Posterior vena cava (tissue), 2 donors: ENCODE data around the gene CDK5. TPM values are rescaled to one million over a fixed set of nuclear protein-coding genes. Genes with fewer than 3 reads are reported as not detected.

Experiments used
- DNase-seq: peaks from one replicate; pipeline ENCODE4 v3.0.0-alpha.2; 2020; ENCODE audit warnings: low spot score
- intact Hi-C, 2 donors: fragments of 100-400 bp; cut with DNase I; formaldehyde crosslinking; loops; one replicate each; pipeline versions ENCODE4 v1.14.1 to v1.14.2; 2022 to 2023
- total RNA-seq, 2 donors: library from RNA; stranded (reverse); fragmentation: NEBNext Ultra II Directional; extraction: Animal tissue kit (Norgen Biotek cat#: 25700); gene quantifications; one replicate each; pipeline ENCODE4 v1.2.1, GENCODE V29; 2021
- donor health status: DM: yes; HTN: yes; CAD: no.
- donor health status: DM: yes; HTN: yes; CAD: no.

CDK5 gene
- total RNA-seq, 2 donors from 2014 or later = 5.2 to 7.3 TPM

DNA sequence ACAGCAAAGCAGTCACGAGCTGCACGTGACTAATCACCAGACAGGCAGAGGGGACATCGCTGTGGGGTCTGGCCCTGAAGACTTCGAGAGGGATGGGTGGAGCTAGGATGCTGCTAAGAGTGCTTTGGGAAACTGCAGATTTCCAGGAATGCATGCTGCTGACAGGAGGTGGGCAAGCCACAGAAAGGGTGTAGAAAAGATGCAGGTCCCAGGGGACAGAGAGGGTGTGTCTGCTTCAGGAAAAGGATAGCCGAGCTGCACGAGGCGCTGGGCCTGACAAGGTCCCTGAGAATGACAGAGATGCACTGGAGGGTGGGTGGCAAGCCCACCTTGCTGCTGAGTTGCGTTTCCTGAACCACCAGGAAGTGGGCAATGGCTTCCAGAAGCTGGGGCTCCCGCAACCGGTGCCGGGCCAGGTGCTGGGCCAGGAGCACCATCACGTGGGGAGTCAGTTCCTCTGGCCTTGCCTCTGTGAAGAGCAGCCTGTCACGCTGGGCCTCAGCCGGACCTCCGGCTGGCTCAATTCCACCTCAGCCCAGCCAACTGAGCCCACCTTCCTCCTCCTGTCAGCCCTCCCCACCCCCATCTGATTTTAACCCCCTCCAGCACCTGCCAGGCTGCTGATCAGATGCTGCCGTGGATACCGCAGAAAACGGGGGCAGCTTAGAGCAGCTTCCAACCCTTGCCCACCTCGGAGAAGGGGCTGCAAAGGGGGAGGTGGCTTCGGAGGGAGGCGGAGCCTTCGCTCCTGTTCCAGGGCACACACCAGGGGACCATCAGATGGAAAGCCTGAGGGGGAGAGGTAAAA, 20.7 kb upstream of the CDK5 start:
- DNase-seq = no peak
- intact Hi-C loops = no loop called here

DNA sequence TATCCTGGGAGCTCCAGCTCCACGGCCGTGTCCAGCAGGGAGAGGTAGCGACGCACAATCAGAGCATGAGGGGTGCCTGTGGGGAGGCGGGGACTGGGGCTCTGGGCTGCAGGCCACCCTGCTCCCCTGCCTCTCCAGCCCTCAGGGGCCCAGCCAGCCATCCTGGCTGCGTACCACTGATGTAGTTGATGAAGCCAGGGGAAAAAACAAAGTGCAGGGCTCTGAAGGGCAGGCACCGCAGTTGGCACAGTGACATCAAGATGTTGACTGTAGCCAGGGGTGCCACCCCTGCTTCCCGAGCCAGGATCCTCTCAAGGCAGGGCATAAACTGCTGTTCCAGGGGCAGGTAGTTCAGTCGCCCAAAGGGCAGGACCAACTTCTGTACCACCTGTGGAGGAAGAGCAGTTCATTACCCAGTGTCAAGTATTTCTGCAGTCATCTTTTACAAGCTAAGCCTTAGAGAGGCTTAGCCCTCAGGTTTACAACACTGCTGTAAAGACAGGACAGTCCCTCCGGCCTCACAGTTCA, 20.1 kb upstream of the CDK5 start:
- no peak for DNase-seq

DNA sequence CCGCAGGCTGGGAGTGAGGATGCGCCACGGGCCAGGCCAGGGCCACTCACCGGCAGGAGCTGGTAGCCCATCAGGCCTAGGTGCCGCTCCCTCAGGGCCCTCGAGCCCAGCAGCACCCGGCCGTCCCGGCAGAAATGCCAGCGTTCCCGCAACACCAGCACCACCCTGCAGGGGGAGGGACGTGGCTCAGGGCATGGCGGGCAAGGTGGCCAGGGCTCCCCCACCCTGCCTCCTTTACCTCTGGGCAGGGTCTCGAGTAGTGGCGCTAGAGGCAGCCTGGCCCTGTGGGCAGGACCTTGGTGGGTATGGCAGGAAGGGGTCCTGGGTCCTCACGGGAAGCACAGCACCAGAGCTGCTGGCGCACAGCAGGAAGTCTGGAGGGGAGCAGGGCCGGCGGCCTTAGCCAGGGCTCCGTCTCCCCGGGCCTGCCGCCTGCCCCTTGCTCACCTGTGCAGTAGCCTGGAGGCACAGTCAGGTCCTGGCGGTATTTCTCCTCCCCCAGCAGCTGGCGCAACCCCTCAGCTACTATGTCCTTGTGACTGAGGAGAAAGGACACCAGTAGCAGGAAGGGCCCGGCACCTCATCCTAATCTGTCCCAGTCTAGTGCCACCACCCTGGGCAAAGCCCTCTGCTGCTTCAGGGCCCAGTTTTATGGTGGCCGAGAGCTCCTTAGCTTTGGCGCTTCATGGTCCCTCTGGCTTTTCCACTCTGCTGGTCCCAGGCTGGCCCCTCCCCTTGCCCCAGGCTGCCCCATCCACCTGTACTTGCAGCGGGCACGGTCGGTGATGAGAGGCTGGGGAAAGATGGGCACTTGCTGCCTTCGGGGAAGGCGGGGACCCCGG, 19.4 kb upstream of the CDK5 start:
- no peak for DNase-seq
- intact Hi-C loops = no loop called here

More for the DNA sequence above, 20.1 kb upstream of the CDK5 start:
- intact Hi-C loops = no loop called here

DNA sequence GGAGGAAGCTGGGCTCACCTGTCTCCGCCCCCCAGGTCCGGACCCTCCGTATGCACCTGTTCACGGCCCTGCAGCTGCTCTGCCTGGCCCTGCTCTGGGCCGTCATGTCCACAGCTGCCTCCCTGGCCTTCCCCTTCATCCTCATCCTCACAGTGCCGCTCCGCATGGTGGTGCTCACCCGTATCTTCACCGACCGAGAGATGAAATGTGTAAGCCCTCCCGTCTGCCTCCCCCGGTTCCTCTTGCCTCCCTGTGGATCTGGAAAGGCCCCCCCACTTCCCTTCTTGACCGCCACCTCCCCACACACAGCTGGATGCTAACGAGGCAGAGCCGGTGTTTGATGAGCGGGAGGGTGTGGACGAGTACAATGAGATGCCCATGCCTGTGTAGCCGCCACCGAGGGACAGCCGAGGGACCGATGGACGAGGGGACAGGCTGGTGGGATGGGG, 18.3 kb upstream of the CDK5 start:
- no peak for DNase-seq

DNA sequence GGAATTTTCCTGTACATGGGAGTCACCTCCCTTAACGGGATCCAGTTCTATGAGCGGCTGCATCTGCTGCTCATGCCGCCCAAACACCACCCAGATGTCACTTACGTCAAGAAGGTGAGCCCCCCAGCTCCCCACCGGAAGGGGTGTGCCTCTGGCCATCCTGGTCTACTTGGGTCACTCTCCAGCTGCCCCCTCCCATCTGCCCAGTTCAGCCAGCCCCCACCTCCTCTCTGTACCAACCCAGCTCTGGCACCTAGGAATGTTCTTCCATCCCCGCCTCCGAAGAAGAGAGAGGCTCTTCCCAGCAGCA, 17.9 kb upstream of the CDK5 start:
- intact Hi-C loops = no loop called here

More for the DNA sequence above, 18.3 kb upstream of the CDK5 start:
- intact Hi-C loops = no loop called here

DNA sequence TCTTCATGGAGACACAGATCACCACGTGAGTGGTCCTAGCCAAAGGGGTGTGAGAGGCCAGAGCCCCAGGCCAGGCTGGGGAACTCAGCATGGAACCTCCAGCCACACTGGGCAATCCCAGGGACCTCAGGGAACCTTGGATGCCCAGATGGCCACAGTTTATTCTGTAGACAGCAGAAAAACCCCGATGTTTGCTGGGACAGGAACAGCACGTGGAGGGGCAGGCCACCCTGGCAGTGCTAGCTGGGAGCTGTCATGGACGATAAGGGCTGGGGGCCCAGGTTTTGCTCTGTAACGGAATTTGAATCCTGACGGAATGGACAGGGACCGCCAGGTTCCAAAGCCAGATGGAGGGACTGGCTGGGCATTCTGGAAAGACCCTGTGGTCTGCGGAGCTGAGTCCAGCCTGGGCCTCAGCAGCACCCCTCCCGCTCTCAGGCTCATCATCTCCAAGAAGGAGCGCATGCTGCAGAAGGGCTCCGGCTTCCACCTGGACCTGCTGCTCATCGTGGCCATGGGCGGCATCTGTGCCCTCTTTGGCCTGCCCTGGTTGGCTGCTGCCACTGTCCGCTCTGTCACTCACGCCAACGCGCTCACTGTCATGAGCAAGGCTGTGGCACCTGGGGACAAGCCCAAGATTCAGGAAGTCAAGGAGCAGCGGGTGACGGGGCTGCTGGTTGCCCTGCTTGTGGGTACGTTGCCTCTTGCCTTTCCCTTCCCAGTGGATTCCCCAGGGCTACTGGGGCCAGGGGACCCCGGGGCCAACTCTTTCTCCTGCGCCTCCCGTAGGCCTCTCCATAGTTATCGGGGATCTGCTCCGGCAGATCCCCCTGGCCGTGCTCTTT, 17.3 kb upstream of the CDK5 start:
- intact Hi-C loops = no loop called here
- no peak for DNase-seq

More for the DNA sequence above, 17.9 kb upstream of the CDK5 start:
- DNase-seq = no peak

DNA sequence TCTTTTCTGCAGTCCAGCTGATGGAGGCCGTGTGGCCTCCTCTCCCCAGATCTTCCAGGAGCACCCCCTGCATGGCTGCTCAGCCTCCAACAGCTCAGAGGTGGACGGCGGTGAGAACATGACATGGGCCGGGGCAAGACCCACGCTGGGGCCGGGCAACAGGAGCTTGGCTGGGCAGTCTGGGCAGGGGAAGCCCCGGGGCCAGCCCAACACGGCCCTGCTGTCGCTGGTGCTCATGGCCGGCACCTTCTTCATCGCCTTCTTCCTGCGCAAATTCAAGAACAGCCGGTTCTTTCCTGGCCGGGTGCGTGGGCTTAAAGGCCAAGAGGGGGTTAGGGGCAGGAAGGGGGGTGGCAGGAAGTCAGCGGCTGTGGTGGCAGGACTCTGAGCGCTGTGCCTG, 16.3 kb upstream of the CDK5 start:
- intact Hi-C loops = no loop called here
- DNase-seq = no peak

DNA sequence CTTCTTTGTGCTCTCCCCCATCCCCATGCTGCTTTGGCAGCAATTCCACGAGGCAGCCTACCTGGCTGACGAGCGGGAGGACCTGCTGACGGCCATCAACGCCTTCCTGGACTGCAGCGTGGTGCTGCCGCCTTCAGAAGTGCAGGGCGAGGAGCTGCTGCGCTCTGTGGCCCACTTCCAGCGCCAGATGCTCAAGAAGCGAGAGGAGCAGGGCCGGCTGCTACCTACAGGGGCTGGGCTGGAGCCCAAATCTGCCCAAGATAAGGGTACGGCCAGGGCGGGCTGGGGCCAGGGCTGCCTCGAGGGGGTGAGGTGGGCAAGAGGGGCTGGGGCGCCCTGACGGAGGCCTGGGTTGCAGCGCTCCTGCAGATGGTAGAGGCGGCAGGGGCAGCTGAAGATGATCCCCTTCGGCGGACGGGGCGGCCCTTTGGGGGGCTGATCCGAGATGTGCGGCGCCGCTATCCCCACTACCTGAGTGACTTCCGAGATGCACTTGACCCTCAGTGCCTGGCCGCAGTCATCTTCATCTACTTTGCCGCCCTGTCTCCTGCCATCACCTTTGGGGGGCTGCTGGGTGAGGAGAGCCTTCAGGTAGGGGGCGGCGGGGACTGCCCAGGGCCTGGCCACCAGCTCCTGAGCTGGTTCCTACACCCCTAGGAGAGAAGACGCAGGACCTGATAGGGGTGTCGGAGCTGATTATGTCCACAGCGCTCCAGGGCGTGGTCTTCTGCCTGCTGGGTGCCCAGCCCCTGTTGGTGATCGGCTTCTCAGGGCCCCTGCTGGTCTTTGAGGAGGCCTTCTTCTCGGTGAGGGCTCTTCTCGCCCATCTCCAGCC, 13.6 kb upstream of the CDK5 start:
- intact Hi-C loops = no loop called here
- DNase-seq = no peak

DNA sequence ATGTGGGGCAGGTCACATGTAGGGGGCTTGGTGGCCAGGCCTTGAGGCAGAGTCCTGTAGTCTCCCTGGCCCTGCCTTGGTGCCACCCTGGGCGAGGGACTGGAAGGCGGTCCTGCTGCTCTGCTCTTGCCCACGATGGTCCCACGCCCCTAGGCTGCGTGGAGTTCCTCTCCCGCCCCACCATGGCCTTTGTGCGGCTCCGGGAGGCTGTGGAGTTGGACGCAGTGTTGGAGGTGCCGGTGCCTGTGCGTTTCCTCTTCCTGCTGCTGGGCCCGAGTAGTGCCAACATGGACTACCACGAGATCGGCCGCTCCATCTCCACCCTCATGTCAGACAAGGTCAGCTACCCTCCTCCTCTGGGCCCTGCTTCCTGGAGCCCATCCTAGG, 12.9 kb upstream of the CDK5 start:
- DNase-seq = no peak
- intact Hi-C loops = no loop called here

DNA sequence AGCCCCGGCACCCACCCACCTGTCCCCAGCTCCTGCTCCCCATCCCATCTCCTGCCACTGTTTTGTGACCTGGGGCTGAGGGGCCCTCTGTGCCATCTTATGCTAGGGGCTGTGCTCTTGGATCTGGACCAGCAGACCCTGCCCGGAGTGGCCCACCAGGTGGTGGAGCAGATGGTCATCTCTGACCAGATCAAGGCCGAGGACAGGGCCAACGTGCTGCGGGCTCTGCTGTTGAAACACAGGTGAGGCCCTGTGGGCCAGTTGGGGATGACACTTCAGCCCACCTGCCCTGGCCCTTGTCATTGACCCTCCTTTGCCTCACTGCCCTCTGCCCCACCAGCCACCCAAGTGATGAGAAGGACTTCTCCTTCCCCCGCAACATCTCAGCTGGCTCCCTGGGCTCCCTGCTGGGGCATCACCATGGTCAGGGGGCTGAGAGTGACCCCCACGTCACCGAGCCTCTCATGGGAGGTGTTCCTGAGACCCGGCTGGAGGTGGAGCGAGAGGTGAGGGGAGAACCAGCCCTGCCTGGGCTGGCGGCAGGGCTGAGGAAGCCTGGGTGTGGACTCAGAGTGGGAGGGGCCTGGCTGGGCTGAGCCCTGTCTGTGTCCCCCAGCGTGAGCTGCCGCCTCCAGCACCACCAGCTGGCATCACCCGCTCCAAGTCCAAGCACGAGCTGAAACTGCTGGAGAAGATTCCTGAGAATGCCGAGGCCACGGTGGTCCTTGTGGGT, 12.3 kb upstream of the CDK5 start:
- DNase-seq = no peak
- intact Hi-C loops = no loop called here

DNA sequence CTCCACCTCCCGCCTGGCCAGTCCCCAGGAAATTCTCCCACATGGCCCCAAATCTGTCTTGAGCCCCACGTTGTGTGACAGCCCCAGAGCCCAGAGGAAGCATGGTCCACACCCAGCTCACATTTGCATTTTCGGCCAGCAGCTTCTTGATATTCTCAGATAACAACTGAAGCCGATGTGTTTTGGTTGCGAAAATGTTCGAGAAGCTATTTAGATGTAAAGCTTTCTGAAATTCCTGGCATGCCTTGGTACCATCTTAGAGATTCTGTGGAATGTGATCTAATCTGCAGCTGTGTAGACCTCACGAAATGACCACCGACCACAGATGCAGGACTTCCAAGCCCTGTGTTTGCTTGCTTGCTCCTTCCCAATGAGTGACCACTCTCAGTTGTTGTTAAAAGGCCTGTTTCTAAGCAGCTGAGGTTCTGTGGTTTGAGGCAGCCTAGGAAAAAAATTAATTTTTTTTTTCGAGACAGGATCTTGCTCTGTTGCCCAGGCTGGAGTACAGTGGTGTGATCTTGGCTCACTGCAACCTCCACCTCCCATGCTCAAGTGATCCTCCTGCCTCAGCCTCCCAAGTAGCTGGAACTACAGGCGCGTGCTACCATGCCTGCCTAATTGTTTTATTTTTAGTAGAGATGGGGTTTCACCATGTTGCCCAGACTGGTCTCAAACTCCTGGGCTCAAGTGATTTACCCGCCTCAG, 10.5 kb upstream of the CDK5 start:
- intact Hi-C loops = no loop called here
- no peak for DNase-seq

DNA sequence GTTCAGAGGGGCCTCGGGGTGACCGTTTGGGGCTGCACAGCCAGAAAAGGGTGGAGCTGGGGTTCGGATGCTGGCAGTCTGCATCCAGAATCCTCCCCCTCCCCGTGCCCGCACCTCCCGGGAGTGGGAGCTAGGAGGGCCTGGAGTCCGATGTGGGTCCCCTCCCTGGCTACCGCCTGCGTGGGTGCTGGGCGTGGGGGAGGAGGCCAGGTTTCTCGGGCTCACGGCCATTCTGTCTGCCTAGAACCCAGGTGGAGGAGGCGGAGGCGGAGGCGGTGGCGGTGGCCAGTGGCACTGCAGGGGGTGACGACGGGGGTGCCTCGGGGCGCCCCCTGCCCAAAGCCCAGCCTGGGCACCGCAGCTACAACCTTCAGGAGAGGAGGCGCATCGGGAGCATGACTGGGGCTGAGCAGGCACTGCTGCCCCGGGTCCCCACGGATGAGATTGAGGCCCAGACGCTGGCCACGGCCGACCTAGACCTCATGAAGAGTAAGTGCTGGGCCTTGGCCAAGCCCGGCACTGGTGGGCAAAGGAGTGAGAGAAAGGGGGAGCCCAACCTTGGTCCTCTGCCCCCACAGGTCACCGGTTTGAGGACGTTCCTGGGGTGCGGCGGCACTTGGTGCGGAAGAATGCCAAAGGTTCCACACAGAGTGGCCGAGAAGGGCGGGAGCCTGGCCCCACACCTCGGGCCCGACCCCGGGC, 8.7 kb upstream of the CDK5 start:
- intact Hi-C loops = no loop called here
- no peak for DNase-seq

DNA sequence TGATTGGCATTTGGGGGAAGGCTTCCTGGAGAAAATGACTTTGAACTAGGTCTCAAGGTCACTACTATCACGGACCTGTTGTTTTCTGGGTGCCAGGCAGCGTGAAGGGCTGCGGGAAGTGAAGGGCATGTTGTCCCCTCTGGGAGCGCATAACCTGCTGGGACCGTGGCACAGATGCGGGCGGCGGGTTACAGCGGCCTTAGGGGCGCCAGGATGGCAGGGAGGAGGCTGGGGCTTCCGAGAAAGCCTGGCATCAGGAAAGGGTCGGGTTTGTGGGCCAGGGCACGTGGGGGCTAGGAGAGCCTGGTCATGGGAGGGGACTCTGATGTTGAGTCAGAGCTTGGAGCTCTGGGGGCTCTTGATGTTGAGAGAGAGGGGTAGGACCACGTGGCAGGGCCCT, 7.8 kb upstream of the CDK5 start:
- intact Hi-C loops = no loop called here
- DNase-seq = no peak

DNA sequence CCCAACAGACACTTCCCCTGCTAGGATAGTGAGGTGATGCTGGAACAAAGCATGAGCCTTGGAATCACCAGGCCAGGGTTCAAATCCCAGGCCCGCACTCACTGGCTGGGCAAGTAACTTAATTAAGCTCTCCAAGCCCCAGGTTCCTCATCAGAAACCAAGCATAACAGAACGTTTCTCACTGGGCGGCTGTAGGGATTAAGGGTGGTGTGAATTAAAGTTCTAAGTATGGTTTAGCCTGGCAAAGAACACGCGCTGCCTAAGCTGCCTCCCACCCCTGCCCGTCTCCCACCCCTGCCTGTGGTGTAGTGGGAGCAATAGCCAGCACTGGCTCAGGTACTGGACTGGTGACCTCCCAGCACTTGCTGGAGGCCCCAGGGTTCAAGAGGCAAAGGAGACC, 7.3 kb upstream of the CDK5 start:
- intact Hi-C loops = no loop called here
- no peak for DNase-seq

DNA sequence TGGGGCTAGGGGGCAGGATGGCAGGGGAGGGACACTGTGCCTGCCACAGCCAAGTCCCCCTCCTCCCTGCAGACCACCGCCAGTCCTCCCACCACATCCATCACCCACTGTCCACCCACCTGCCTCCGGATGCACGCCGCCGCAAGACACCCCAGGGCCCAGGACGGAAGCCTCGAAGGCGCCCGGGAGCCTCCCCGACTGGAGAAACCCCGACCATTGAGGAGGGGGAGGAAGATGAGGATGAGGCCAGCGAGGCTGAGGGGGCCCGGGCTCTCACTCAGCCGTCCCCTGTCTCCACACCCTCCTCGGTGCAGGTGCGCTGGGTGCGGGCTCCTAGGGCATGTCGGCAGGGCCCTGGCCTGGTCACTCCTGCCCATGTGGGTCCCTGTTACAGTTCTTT, 6.8 kb upstream of the CDK5 start:
- intact Hi-C loops = no loop called here
- no peak for DNase-seq

DNA sequence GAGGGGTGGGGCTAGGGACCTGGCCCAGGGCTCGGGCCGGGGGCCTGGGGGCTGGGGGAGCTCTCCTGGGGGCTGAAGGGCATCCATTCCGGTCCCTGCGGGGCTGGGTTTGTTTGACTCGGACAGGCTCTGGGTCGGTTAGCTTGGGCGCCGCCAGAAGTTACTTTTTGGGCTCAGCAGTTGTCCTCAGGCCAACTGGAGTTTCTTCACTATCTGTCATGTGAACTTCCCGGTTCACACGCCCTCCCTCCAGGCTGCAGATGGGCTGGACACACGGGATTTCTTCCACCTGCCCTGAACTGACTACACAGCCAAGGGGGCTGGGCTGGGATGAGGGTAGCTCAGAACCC, 5.5 kb upstream of the CDK5 start:
- intact Hi-C loops = no loop called here
- DNase-seq = no peak
